Skeletal muscle satellite cell (primary cell): ENCODE results near the gene CHMP1A.
"Not testable (repeated sequence)": the region's sequence is repeated elsewhere in the genome, so short reads cannot be mapped to it uniquely, and the experiment has no call there.

Experiments used
- H3K27me3 ChIP-seq: 2 replicates; pipeline ENCODE4 v1.7.0; 2013; ENCODE audit warnings: low read length; ENCODE audit not compliant: control insufficient read depth, insufficient read depth
- H3K36me3 ChIP-seq: 2 replicates; pipeline ENCODE4 v1.7.0; 2013; ENCODE audit warnings: mild to moderate bottlenecking, control low read depth, low read length; ENCODE audit not compliant: insufficient read depth
- H3K4me1 ChIP-seq: 2 replicates; pipeline ENCODE4 v1.7.0; 2013; ENCODE audit warnings: low read length; ENCODE audit not compliant: control insufficient read depth, insufficient read depth
- H3K4me2 ChIP-seq: 2 replicates; pipeline ENCODE4 v1.7.0; 2013; ENCODE audit warnings: mild to moderate bottlenecking, low read length
- H3K4me3 ChIP-seq: 2 replicates; pipeline ENCODE4 v1.7.0; 2013; ENCODE audit warnings: low read length
- H3K9ac ChIP-seq: 2 replicates; pipeline ENCODE4 v1.7.0; 2013; ENCODE audit warnings: mild to moderate bottlenecking, low read depth, low read length, moderate library complexity
- H3K9me3 ChIP-seq: replicated peaks from 2 replicates; pipeline ENCODE4 v1.7.0; 2013; ENCODE audit warnings: mild to moderate bottlenecking, control low read depth, low read length

Gene CHMP1A

DNA sequence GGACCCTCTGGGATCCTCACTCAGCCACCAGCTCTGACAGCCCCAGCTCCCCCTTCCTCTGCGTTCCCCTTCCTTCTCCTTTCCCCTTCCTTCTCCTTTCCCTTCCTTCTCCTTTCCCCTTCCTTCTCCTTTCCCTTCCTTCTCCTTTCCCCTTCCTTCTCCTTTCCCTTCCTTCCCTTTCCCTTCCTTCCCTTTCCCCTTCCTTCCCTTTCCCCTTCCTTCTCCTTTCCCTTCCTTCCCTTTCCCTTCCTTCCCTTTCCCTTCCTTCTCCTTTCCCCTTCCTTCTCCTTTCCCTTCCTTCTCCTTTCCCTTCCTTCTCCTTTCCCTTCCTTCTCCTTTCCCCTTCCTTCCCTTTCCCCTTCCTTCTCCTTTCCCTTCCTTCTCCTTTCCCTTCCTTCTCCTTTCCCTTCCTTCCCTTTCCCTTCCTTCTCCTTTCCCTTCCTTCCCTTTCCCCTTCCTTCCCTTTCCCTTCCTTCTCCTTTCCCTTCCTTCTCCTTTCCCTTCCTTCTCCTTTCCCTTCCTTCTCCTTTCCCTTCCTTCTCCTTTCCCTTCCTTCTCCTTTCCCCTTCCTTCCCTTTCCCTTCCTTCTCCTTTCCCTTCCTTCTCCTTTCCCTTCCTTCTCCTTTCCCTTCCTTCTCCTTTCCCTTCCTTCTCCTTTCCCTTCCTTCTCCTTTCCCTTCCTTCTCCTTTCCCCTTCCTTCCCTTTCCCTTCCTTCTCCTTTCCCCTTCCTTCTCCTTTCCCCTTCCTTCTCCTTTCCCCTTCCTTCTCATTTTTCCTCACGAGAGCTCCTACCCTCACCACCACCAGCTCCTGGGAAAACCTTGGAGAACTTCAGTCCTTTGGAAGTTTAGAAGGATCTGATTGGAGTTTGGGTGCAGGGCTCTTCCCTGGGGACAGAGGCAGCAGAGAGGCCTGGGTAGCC lies 22.8 kb downstream of the CHMP1A start:
- not testable (repeated sequence) for H3K27me3 ChIP-seq, H3K9ac ChIP-seq, H3K4me2 ChIP-seq, H3K9me3 ChIP-seq, H3K36me3 ChIP-seq, H3K4me3 ChIP-seq
- peaks cover 18% of the 10 kb centered on the region for H3K4me1 ChIP-seq

DNA sequence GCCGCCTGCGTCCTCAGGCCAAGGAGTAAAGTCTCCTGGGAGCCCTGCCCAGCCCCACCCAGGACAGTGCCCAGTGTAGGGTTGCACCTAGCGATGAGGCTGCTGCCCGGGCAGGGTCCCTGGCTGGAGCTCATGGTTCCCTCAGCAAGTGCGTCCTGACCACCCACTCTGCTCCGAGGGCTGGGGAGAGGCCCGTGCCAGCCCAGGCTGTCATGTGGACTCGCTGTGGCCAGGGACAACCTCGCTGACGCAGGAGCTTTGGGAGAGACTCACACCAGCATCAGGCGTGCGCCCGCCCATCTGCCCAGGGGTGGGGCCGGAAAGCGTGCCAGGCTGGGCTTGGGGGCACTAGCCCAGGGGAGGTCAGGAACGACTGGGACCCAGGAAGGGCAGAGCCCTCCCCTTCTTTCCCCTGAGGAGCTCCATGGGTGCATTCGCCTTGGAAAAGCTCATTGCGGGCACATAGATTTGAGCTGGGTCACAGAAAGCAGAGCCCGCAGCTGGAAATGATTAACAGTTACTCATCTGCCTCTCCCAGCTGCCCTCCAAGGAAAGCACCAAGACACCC lies 24.4 kb downstream of the CHMP1A start:
- Histone ChIP-seq H3K4me3 (peak overlapping the region; percentile 2), H3K36me3 (no peaks in the 10 kb centered on the region), H3K27me3 (peaks cover 3% of the 10 kb centered on the region), H3K9me3 (no peaks in the 10 kb centered on the region), H3K4me1 (peaks cover 18% of the 10 kb centered on the region), H3K4me2 (peak overlapping the region; percentile 68), H3K9ac (peak overlapping the region; percentile 48)

DNA sequence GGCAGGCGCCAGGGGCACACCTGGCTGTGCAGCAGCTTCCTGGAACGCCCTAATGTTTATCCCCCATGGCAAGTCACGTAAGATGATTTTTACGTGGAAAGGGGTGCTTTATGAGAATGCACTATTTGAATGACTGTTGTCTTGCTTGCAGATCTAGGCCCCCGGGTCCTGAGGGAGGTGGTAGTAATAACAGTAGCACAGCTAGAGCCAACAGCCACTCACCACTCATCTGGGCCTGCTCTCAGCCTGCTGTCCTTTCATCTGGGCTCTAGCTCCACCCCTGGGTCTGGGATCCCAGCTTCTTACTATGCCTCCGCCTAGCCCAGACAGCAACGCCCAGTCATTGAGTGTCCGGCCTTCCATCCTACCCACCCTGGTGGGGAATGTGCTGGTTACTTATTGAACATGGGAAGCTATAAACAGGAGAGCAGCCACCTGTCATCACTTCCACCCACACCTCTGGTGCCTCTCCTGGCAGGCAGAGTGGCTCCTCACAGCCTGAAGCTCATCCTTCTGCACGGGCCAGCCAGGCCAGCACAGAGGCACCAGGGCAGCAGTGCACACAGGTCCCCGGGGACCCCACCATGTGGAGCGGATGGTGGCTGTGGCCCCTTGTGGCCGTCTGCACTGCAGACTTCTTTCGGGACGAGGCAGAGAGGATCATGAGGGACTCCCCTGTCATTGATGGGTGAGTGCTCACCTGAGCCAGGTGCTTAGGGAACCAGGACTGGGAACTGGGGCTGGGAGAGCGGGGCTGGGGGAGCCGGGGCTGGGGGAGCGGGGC lies 27.5 kb downstream of the CHMP1A start:
- H3K27me3 ChIP-seq, result peaks cover 10% of the 10 kb centered on the region
- H3K4me2 ChIP-seq, result no peak overlapping the region
- no peaks in the 10 kb centered on the region for H3K9me3 ChIP-seq
- H3K36me3 ChIP-seq, result no peaks in the 10 kb centered on the region
- H3K9ac ChIP-seq, result no peak overlapping the region
- no peak overlapping the region for H3K4me3 ChIP-seq
- H3K4me1 ChIP-seq, result peaks cover 18% of the 10 kb centered on the region

DNA sequence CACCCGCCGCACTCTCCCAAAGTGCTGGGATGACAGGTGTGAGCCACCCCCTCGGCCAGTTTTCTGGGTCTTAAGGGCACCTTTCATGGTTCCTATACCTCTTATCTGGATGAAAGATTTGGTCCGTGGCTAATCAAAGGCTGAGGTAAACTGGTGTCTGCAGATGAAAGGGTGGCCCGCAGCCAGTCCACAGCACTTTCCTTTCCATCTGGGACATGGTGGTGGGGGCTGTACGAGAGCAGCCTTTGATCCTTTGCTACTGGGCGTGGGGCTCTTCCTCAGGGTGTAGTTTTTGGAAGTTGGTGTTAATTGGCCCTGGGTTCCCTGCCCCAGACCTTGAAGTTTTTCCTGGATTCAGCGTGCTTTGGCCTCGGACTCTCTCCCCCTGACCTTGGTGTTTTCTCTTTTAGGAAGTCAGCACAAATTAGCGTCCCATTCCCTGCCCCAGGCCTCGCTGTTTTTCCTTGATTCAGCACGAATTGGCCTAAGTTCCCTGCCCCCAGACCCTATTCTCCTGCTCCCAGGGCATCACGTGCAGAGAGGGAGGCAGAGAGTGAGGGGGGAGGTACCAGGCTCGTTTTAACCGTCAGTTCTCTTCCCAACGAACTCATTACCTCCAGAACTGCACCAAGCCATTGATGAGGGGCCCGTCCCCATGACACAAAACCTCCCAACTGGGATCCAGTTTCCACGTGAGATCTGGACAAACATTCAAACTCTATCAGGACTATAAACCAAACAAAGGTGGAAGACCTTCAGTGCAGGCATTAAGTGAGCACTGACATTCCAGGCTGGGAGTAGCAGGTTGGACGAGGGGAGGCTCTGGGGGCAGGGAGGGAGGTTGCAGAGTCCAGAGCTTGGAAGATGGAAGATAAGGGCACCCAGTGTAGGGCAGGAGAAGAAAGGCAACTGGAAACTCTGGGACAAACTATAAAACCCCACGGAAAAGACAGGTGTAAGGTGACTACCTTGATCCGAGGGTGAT lies 32.4 kb downstream of the CHMP1A start:
- no peaks in the 10 kb centered on the region for H3K4me1 ChIP-seq
- peaks cover 49% of the 10 kb centered on the region for H3K27me3 ChIP-seq
- H3K4me2 ChIP-seq, result no peak overlapping the region
- H3K9ac ChIP-seq, result no peak overlapping the region
- H3K9me3 ChIP-seq, result no peaks in the 10 kb centered on the region
- H3K36me3 ChIP-seq, result no peaks in the 10 kb centered on the region
- H3K4me3 ChIP-seq, result no peak overlapping the region

DNA sequence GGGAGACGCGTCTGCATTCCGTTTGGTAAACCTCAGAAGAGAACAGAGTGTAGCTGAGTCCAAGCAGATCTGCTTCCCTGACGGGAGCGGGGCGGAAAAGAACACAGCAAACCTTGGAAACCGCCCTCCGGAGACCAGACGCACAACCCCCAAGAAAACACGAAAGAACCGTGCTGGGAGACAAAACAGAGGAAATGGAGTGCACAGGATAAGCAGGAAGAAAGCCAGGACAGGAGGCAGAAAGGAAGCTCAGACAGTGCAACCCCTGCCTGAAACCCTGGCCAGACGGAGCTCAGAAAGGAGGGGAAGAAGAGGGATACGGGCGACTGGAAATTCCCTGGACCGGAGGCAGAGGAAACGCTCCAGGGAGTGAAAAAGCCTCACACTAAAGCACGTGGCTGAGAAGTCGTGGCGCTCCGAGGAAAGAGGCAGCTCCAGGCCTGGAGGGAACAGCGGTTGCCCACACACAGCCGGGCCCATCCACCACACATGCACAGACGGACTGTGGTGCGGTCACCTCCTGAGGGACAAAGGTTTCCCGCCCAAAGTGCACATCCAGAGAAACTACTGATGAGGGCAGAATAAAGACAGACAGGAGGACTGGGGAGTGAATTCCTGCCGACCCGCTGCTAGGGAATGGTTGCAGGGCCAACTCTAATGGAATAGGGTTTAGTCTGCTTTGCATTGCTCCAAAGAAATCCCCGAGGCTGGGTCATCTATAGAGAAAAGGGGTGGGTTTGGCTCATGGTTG lies 33.8 kb downstream of the CHMP1A start:
- Histone ChIP-seq H3K4me2 (no peak overlapping the region), H3K9me3 (no peaks in the 10 kb centered on the region), H3K27me3 (peaks cover 52% of the 10 kb centered on the region), H3K4me1 (no peaks in the 10 kb centered on the region), H3K4me3 (no peak overlapping the region), H3K9ac (no peak overlapping the region), H3K36me3 (no peaks in the 10 kb centered on the region)

DNA sequence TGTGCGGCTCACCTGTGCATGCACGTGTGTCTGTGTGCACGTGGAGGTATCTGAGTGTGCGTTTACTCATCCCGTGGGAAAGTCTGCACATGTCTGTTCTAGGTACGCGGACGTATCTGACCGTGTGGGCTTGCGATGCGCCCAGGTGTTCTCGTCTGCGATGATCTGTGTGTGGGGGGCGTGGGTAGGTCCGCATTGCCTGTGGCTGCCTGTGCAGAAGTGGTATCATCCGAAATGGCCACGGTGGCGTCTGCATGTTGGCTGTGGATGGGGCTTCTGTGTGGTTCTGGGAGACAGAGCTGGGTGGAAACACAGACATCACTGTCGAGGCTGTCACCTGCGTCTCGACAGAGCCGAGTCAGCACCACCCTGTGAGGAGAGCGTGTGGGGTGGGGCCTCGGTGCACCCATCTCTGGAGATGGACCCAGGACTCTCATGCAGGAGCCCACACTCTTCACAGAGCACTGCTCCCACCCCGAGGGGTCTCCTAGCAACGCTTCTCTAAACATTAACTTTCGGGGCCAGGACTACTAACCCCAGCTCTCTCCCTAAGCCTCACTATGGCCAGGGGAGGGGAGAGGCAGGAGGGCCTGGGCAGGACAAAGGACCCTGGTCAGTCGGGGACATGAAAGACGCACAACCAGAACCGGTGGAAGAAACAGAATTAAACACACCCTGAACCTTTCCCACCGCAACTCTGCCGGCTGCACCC lies 35.7 kb downstream of the CHMP1A start:
- no peak overlapping the region for H3K4me2 ChIP-seq
- H3K9me3 ChIP-seq, result no peaks in the 10 kb centered on the region
- no peaks in the 10 kb centered on the region for H3K36me3 ChIP-seq
- H3K9ac ChIP-seq, result no peak overlapping the region
- no peaks in the 10 kb centered on the region for H3K4me1 ChIP-seq
- peaks cover 52% of the 10 kb centered on the region for H3K27me3 ChIP-seq
- no peak overlapping the region for H3K4me3 ChIP-seq

DNA sequence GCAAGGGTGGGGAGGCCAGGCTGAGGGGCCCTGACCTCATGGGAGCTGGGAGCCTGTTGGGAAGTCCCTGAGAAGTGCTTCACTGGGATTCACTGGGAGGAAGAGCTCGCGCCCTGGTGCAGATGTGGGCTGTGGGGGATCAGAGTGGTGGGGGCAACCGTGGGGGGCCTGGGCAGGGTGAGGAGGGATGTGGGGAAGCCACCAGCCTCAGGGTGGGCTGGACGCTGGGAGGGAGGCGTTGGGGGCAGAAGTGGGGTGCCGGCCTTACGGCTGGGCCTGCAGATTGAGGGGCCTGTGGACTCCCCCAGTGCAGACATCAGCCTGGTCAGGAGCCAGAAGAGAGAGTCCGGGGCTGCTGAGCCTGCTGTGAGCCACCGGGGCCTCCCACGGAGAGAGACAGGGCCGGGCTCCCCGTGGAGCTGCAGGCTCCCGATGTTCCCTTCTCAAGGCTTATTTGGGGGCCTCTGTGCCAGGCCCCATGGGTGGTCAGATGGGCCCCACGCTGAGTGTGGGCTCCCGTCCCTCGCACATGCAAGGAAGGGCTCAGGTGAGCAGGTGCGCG lies 36.3 kb downstream of the CHMP1A start:
- no peak overlapping the region for H3K4me2 ChIP-seq
- H3K9me3 ChIP-seq, result no peaks in the 10 kb centered on the region

DNA sequence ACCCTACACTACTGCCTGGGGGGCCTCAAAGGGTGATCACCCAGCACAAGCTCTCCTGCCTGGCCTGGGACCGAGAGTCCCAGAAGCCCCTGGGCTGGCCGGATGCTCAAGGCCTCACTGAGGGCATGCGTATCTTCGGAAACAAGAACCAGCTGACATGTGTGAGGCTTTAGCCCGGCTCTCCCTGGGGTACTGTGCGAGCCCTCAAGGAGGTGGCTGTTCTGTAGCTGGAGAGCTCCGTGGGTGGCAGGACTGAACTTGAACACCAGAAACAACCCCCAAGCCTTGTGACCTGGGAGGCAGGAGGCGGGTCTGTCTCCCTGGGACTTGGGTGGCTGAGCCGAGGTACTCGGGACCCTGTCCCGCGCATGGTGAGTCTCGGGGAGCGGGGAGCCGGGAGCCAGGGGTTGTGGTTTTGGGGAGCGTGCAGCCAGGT lies 37.1 kb downstream of the CHMP1A start:
- H3K4me1 ChIP-seq, result no peaks in the 10 kb centered on the region
- no peak overlapping the region for H3K4me2 ChIP-seq
- H3K27me3 ChIP-seq, result peaks cover 49% of the 10 kb centered on the region
- H3K9me3 ChIP-seq, result no peaks in the 10 kb centered on the region
- H3K36me3 ChIP-seq, result no peaks in the 10 kb centered on the region
- no peak overlapping the region for H3K4me3 ChIP-seq
- H3K9ac ChIP-seq, result no peak overlapping the region

More for the DNA sequence above, 36.3 kb downstream of the CHMP1A start:
- Histone ChIP-seq H3K36me3 (no peaks in the 10 kb centered on the region), H3K4me1 (no peaks in the 10 kb centered on the region), H3K27me3 (peaks cover 52% of the 10 kb centered on the region), H3K9ac (no peak overlapping the region), H3K4me3 (no peak overlapping the region)

DNA sequence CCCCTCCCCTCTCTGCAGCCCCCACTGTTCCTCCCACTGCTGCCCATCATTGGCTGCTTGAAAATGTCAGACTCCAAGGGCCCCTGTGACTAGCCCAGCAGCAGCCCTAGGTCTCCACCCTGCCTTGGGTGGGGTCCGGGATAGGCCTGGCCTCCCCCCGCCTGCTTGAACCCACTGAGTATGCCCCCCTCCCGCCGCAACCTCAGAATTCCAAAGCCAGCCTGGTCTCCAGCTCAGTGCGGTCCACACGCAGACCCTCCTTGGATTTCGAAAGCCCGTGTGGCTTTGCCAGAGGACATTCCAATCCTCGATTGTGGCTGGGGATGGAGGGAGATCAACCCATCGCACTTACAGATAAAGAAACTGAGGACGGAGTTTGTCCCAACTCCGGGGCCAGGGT lies 37.7 kb downstream of the CHMP1A start:
- no peaks in the 10 kb centered on the region for H3K36me3 ChIP-seq
- H3K27me3 ChIP-seq, result peaks cover 43% of the 10 kb centered on the region
- no peaks in the 10 kb centered on the region for H3K9me3 ChIP-seq
- no peak overlapping the region for H3K4me2 ChIP-seq
- H3K4me3 ChIP-seq, result no peak overlapping the region
- H3K4me1 ChIP-seq, result no peaks in the 10 kb centered on the region
- no peak overlapping the region for H3K9ac ChIP-seq
